Putamen (tissue), 1 donor: Measurements from ENCODE around the gene MAN2B2.

Experiments
- DNase-seq: peaks from one replicate; pipeline ENCODE4 v3.0.0-alpha.2; 2016; ENCODE audit warnings: low spot score

Gene MAN2B2

DNA sequence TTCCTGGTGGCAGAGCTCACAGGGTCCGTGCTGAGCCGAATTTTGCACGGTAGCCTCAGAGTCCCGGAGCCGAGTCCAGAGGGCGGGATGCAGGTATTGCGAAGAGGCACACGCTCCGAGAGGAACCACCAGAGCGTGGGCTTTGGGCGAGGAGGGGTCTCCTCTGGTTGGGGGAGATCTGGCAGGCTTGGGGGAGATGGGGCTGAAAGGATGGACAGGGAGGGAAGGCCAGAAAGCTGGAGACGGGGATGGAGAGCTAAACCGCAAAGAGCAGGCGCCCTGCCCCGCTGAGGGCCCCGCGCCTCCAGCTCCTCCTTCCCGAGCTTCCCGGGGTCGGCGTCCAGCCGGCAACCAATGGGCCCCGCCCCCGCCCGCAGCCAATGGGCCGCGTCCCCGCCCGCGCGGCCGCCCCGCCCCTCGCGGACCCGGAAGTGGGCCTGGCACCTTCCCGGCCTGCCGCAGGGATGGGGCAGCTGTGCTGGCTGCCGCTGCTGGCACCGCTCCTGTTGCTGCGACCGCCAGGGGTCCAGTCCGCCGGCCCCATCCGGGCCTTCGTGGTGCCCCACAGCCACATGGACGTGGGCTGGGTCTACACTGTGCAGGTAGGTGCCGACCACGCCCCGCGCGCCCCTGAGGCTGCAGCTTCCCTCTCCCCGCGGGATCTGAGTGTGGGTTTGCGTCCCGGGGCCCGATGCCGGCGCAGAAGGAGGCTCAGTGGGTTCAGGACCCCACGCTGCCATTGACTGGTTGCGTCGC, at the start of gene MAN2B2:
Gene MAN2B2, plus strand, starts transcription at position 443 of the 756 bp plus-strand sequence. Its CDS starts 22 bp downstream, at position 465.
- peak; percentile 83 for DNase-seq

GRCh38 chr4:6525474-6525873, 49.5 kb upstream of the MAN2B2 start:
- no peak for DNase-seq

DNA sequence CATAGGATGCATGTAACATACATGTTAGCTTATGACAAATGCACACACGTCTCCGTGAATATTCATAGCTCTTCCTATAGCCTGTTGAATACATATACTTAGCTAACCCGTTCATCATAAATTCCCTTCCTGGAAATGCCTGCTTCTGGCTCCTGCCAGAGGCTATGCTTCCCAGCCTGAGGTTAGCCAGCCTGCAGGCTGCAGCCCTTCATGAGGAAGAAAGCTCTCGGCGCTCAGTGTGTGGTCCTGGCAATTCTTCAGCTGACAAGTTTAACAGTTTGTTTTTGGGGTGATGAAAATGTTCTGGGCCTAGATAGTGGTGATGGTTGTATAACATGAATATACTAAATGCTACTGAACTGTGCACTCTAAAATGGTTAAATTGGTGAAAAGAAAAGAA, 48.8 kb upstream of the MAN2B2 start:
- no peak for DNase-seq

DNA sequence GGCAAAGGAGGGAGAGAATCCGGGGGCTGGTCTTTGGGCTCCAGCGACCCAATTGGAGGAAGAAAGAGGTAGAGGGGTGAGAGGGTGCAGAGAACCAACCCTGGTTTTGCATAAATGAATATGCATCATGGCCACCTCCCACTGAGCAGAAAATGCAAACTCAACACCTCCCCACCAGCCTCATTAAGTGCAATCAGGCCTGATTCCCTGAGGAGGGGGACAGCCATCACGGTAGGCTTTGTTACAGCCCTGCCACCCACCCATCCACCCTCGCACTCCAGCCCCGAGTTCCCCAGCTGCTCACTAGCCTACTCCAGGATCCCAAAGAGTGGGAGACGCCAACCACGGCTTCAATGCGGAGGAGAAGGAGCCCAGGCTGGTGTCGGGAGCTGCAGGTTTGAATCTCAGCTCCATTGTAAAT, 48.3 kb upstream of the MAN2B2 start:
- peak; percentile 48 for DNase-seq

GRCh38 chr4:6527259-6527658, 47.7 kb upstream of the MAN2B2 start:
- no peak for DNase-seq

- DNase-seq, result no peak
Measured at GRCh38 chr4:6527683-6528595, 47.0 kb upstream of the MAN2B2 start.

GRCh38 chr4:6529021-6529420, 46.0 kb upstream of the MAN2B2 start:
- no peak for DNase-seq

GRCh38 chr4:6530301-6530700, 44.7 kb upstream of the MAN2B2 start:
- DNase-seq, result no peak

DNA sequence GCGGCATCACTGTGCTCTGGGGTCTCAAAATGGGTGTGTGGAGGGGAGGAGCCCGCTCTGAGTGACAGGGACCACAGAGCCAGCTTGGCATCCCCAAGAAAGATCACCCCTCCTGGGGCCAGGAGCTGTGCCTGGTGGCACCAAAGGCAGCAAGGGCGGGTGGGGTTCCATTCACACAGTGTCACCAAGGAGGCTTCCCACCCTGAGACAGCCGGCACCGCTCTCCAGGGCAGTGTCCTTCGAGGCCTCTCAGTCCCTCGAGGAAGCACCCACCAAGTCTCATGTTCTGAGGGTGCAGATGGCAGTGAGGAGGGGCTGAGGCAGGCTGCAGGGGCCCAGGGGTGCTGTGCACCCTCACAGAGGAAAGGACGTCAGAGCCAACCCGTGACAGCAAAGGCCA, 44.0 kb upstream of the MAN2B2 start:
- DNase-seq, result no peak

- DNase-seq, result no peak
Measured at GRCh38 chr4:6532102-6532501, 42.9 kb upstream of the MAN2B2 start.

- no peak for DNase-seq
Measured at GRCh38 chr4:6532658-6533057, 42.3 kb upstream of the MAN2B2 start.

DNA sequence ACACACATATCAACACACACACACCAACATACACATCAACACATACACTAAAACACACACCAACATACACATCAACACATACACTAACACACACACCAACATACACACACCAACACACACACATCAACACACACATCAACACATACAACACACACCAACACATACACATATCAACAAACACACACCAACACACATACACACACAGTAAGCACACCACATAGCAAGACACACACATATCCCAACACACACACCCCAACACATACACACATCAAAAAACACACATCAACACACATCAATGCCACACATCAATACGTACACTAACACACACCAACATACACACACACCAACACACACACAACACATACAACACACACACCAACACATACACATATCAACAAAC, 40.9 kb upstream of the MAN2B2 start:
- DNase-seq, result no peak

DNA sequence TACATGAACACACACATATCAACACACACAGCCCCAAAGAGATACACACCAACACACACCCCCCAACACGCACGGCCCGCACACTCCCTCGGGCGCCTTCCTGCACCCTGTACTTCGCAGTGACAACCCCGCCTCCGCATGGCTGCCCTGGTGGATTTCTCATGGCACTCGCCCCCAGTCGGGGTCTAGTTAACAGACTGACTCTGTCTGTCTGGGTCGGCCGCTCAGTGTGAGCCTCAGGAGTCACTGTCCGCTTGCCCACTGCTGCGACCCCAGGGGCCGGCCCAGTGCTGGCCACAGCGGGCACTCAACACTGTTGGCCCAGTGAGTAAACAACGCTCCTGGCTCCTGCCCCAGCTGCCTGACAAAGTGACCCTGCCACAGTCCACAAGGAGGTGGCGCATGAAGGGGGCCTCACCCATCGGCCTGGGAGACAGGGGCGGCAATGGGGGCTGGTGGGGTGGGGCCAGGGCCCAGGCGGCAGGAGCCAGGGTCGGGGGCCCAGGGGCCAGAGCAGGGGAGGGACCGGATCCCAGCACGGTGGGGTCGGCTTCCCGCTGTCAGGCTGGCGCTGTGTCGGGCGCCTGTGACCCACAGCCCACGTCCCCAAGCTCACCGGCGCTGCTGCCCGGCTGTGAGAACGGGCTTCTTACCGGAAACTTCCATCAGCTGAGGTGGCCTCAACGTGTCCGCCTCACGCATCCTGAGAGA, 40.2 kb upstream of the MAN2B2 start:
- DNase-seq, result no peak

DNA sequence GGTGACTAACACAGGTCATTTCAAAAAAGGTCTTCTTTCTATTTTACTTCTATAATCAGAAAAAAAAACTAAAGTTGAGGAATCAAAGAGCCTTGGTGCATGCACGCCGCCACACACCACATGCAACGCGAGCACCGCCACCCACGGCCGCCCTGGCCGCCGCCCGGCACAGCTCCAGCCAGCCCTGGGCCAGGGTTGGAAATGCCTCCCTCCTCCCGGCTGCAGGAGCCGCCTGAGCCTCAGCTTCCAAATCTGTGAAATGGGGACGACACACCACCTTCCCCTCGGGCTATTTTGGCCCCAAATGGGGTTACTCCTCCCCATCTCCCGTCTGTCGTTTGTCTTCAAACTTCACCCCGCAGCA, 39.7 kb upstream of the MAN2B2 start:
- no peak for DNase-seq

DNA sequence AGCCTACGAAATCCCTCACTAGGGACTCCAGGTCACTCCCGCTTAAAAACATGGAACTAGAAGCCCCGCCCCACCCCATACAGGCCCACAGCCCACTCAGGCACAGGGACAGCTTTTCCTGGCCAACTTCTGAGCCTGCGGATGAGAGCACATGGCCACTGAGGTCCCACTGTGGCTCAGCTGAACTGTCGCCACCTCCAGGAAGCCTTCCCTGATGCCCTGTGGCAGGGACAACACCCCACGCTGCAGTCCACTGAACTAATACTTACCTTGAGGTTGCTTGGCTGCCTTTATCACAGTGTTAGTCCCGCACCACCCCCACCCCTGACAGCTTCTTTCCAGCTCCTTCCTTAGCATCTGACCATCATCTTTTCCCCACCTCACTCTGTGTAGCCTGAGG, 39.3 kb upstream of the MAN2B2 start:
- no peak for DNase-seq

GRCh38 chr4:6538111-6538510, 36.9 kb upstream of the MAN2B2 start:
- no peak for DNase-seq

DNA sequence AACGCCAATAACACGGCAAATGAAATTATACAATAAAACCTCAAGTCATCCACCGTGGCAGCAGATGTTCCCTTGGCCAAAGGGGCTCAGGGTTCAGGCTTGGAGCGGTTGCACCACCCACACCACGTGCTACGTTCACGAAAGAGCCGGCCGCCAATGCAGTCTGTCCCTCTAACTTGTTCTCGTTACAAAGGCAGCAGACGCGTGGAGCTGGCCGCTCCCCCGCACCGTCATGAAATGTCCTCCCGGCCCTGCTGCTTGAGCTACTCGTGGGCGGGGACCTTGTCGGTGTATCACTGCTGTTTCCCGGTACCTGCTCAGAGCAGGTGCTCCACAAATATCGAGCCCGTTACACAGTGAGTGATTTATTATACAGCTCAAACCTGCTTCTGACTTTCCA, 36.4 kb upstream of the MAN2B2 start:
- no peak for DNase-seq

- no peak for DNase-seq
Measured at GRCh38 chr4:6539009-6539764, 35.8 kb upstream of the MAN2B2 start.

- no peak for DNase-seq
Measured at GRCh38 chr4:6540879-6541278, 34.1 kb upstream of the MAN2B2 start.

GRCh38 chr4:6541789-6542188, 33.2 kb upstream of the MAN2B2 start:
- no peak for DNase-seq

DNA sequence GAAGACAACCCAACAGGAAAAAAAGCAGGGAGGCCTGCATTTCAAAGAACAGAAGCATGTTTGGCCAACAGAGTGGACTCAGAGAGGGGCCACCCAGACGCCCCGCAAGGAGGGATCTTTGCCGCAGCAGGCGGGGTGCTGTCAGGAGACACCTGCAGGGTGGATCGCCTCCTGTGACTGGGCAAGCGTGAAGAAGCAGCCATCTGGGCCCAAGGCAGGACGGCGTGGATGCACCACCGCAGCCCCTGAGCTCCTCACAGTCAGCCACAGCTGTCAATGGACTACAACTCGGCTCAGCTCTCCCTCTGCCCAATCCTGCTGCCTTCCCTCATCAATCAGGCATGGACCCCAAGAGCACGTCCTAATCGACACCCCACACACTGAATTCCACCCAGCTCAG, 32.0 kb upstream of the MAN2B2 start:
- no peak for DNase-seq

- DNase-seq, result no peak
Measured at GRCh38 chr4:6546091-6546490, 28.9 kb upstream of the MAN2B2 start.
